NK-92 treated with Interleukin-12 subunit alpha and Interleukin-12 subunit beta, amount 100 ng/mL, for 24 hours (cell line): ENCODE data around the gene DLEC1.

Experiments
- DNase-seq: peaks from one replicate; lab custom pipeline; 2025; lab: John Stamatoyannopoulos, UW

DLEC1 gene

DNA sequence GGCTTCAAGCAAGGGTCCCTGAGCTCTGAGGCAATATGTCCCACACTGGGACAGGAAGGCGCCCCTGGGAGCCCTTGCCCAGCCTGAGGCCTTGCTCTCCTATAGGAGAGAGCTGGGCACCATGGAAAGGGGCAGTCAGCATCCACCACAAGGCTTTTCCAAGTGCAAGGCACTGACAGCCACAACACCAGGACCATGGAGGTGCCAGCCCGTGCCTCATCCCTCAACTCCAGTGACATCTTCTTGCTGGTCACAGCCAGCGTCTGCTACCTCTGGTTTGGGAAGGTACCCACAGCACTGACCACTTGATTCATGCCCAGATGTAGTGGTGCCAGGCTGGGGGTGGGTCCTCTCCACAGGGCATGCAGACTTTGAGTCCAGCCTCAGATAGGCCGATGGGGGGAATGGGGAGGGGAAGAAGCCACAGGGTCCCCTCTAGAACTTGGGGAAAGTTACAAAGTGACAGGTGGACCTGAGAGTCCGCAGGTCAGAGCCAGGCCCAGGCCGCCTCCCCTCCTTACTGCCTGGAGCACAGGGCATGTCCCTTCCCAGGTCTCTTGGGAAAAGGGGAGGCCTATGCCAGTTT, 36.6 kb upstream of the DLEC1 start:
- DNase-seq, result no peak

DNA sequence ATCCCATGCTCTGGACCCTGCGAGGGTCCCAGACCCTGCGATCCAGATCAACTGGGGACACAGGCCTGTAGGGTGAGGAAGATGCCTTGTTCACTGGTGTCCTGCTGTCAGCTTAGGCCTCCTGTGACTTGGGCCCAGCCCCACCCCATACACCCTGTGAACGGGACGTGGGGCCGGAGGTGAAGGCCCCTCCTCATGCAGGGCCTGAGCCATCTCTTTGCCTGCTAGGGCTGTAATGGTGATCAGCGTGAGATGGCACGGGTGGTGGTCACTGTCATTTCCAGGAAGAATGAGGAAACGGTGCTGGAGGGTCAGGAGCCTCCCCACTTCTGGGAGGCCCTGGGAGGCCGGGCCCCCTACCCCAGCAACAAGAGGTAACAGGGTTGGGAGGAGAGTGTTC, 36.1 kb upstream of the DLEC1 start:
- no peak for DNase-seq

DNA sequence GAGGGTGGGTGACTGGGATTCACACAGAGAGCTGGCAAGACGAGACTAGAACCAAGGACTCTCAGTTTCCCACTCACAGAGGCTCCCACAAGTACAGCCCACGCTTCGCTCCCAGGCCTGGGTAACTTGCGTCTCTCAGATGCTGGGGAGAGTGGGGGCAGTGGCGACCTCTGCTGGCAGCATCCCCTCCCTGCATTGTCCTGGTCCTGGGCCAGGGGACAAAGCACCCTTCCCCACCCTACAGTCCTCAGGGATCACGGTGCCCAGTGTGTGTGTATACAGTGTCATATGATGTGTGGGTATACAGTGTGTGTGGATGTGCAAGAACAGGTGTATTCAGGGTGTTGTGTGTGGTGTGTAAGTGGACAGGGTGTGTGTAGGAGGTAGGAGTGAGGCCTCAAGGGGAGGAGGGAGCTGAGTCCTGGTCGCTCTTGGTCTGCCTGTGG, 35.6 kb upstream of the DLEC1 start:
- no peak for DNase-seq

DNA sequence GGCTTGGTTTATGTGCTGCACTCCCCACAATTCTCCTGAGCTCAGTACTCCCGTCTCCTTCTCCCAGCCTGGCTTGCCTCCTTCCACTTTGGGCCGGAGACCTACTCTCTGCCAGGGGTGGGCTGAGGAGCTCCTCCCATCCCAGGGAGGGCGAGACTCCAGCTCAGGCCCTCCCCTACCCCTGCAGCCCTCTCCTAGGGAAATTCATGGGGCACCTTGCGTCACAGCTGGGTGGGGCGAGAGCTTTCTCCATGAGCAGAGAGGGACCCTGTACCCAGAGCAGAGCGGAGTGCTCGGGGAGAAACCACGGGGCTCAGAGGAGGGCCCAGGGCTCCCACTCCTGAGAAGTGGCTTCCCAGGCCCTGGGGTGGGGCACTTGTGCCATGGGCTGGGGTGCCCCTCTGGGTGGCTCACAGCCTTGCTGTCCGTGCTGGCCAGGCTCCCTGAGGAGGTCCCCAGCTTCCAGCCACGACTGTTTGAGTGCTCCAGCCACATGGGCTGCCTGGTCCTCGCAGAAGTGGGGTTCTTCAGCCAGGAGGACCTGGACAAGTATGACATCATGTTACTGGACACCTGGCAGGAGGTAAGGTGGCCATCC, 35.1 kb upstream of the DLEC1 start:
- no peak for DNase-seq

DNA sequence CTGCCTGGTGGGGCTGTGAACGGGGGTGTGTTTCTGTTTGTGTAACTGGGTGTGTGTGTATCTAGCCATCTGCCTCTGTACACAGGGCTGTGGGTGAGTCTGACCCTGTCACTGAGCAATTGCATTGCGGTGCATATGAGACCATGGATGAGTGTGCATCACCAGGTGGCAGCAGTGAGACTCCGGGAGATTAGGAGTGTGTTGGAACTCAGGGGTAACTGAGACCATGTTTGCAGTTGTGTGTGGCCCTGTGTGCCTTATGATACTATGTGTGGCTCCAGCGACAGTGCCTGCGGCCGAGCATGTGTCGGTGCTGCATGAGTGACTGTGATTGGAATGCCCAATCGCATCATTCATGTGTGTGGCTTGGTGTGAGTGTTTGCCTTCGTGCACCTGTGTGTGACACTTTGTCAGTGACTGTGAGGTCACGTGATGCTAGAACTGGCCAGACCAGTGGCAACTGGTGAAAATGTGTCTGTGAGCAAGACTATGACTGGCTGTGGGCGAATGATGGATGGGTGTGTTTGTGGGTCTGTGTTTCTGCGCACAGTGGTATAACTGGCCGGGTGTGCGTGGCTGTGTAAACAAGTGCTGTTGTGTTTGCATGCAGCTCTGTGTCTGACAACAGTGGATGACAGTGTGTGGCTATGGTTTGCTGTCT, 34.5 kb upstream of the DLEC1 start:
- DNase-seq, result no peak

DNA sequence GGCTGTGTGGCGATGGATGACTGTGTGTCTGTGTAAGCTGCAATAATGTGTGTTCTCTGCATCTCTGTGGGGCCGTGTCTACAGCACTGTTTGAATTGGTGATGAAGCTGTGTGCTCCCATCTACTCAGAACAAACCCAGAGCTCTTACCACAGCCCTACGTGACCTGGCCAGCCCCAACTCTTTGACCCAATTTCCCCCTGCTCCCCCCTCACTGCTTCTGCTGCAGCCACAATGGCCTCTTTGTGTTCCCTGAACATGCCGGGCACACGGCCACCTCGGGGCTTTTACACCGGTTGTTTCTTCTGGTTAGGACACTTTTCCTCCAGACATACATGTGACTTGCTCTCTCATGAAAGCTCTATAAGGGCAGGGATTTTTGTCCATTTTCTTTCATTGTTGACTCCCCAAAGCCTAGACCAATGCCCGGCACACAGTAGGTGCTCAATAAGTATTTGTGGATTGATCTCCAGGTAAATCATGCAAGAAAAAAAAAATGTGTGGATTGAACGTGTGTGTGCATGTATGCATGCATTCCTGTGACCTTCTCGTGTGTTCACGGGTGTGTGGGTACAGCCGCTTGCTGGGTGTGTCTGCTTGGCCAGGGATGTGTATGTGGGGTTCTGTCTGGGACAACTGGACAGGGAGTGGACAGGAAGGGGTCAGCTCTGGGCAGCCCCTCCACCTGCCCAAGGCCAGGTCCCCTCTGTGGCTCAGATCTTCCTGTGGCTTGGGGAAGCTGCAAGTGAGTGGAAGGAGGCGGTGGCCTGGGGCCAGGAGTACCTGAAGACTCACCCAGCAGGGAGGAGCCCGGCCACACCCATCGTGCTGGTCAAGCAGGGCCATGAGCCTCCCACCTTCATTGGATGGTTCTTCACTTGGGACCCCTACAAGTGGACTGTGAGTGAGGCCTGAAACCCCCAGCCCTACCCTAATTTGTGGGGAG, 33.7 kb upstream of the DLEC1 start:
- DNase-seq, result no peak

DNA sequence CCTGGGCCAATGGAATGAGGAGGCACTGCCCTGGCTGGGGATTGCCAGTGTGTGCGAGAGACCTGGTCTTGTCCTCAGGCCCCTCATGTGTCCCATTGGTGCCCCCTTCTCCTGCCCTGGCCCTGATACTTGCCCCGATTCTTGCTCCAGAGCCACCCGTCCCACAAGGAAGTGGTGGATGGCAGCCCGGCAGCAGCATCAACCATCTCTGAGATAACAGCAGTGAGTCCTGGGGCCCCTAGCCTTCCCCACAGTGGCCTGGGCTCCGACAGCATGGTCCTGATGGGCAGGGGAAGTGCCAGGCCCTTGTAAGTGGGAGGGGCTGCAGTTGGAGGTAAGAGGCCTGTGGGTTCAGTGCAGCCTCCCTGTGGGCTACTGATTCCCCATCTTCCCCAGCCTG, 33.0 kb upstream of the DLEC1 start:
- DNase-seq, result no peak

DNA sequence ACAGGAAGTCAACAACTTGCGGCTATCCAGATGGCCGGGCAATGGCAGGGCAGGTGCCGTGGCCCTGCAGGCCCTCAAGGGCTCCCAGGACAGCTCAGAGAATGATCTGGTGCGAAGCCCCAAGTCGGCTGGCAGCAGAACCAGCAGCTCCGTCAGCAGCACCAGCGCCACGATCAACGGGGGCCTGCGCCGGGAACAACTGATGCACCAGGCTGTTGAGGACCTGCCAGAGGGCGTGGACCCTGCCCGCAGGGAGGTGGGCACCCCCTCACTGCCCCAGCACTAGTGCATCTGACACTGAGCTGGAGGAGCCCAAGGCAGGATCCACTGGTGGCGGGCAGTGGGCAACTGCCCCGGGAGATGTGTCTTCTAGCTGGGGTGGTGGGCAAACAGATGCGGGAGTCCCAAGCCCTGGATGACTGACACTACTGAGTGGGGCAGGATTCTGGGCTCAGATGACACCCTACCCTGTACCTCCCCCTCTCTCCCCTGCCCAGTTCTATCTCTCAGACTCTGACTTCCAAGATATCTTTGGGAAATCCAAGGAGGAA, 32.5 kb upstream of the DLEC1 start:
- no peak for DNase-seq

DNA sequence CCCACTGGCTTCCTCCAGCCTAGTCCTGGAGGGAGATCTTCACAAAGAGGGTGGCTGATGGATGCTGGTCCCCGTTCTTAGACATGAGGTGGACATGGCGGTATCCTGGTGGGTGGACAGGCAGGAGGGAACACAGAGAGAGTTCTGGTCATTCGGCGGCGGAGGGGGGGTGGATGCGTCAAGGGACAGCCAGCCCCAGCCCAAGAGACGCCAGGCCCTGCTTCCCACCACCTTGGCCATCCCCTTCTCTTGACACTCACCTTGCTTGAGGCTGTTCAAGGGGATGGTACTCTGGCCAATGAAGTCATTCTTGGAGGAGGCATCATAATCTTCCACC, 31.3 kb upstream of the DLEC1 start:
- no peak for DNase-seq

DNA sequence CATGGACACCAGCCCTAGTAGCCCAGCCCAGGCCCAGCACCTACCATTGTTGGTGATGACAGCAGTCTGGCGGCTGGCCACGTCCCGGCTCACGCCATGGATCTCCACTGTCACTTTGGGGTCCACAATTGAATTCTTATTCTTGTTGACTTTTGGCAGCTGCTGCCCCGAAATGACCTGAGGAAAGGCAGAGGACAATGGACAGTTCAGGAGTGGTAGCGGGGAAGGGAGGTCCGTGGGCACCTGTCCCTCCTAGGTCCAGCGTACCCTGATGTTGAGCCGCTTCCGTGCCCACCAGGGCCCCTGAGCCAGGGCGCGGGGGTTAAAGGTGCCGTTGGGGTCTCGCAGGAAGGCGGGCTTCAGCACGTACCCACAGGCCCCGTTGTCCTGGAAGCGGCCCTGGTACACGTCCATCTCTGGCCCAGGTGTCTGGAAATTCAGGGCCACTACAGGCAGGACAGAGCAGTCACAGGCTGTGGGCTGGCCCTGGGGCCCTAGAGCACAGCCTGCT, 30.8 kb upstream of the DLEC1 start:
- no peak for DNase-seq

DNA sequence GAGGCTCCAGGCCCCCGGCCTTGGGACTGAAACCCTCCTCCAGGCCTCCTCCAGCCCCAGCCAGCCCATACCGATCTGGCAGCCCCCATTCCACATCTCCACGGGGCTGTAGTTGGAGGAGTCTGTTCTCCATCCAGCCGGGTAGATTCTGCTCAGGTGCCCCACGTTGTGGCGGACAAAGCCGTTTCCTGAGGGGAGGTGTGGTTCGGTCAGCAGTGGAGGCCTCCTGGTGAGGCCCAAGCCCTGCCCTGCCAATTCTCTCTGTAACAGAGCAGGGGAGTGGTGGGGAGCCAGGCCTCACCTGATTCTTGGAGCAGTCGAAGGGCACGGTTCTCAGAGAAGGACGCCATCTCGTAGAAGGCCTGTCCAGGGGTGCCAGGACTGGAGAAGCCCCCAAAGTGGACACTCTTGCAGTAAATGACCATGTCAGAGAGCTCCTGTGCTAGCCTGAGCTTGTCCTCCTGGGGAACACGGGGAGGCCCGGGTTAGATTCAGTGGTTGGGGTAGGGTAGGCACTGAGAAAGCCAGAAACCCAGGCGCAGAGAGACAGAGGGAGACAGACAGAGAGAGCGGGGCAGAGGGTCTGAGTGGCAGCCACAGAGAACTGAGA, 29.9 kb upstream of the DLEC1 start:
- DNase-seq, result no peak

DNA sequence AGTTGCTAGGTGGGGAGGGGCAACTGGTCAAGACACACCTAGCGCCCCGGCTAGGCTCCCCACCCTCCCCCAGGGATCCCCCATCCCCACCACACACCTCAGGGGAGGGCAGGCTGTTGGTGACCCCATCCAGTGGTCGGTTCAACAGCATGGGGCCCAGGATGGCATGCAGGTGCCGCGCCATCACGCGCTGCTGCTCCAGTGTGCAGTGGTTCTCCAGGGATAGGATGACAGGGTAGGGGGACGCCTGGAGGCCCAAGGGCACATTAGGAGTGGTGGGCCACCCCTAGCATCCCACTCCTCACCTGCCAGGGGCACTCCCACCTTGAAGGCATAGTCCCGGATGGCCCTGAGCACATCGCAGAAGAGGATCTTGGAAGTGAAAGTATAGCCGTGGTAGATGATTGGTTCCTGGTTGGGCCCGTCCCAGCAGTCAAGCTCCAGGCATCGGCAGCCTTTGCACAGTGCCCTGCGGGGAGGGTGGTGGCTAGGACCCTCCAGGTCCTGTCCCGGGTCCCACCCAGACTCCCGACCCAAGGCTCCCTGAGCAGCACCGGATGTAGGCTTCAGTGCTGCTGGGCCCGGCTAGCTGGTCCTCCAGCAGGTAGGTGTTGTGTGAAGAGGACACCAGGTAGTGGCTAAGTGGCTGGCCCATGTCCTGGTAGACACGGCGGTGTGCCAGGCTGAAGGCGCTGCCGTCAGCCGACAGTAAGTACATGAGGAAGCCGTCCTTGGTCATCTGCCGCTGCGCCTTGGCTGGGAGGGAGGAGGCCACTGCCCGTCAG, 29.0 kb upstream of the DLEC1 start:
- no peak for DNase-seq

DNA sequence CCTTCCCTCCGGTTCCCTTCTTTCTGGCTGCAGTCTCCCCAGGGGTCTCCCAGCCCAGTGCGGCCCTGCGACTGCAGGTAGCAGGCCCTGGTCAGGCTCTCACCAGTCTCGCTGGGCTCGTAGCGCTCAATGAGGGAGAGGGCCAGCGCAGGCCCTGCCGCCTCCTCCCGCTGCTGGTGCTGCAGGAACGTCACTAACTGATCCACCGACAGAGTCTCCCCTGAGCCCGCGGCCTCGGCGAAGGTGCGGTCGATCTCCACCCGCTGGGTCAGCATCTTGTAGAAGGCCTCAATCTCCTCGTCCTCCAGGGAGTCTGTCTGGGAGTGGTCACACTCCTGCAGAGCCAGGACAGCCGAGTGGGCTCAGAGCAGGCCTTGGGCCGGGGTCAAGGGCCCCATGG, 27.9 kb upstream of the DLEC1 start:
- DNase-seq, result no peak

DNA sequence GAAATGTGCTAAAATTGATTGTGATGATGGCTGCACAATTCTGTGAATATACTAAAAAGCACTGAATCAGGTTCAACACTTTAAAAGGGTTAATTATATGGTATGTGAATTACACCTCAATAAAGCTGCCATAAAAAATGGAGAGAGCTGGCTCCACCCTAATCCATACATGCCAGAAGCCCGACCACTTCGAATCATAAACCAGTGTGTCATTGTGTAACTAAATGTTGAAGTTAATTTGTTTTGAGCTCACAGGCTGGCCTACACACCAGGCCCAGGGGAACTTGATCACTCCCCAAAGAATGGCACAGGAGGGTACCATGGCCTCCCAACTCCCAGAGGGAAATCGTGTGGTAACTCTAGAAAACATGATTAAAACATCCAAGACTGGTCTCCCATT, 23.5 kb upstream of the DLEC1 start:
- no peak for DNase-seq

DNA sequence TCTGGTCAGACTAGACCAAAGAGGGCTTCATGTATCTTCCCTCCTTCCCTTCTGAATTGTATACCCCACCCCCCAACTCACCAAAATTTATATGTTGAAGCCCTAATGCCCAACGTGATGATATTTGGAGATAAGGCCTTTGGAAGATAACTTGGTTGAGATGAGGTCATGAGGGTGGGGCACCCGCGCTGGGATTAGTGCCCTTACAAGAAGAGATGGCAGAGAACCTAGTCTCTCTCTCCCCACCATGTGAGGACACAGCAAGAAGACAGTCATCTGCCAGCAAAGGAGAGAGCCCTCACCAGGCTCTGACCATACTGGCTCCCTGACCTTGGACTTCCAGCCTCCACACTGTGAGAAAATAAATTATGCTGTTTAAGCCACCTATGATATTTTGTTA, 23.0 kb upstream of the DLEC1 start:
- DNase-seq, result no peak

DNA sequence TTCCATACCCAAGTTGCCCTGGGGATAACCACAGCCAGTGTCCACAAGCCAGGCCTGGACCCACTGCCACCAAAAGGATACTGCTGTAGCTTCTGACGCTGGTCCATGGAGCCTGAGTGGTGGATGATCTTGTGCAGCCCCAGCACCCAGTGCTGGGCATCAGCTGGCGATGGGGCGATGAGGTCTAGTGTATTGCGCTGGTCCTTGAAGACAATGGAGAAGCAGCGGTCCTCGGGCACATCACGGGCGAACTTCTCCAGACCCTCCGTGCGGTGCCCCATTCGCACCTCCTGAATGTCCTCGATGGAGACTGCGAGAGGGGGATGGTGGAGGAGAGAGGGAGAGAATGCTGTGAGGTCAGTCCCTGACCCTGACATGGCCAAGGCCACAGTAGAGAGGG, 22.6 kb upstream of the DLEC1 start:
- no peak for DNase-seq

DNA sequence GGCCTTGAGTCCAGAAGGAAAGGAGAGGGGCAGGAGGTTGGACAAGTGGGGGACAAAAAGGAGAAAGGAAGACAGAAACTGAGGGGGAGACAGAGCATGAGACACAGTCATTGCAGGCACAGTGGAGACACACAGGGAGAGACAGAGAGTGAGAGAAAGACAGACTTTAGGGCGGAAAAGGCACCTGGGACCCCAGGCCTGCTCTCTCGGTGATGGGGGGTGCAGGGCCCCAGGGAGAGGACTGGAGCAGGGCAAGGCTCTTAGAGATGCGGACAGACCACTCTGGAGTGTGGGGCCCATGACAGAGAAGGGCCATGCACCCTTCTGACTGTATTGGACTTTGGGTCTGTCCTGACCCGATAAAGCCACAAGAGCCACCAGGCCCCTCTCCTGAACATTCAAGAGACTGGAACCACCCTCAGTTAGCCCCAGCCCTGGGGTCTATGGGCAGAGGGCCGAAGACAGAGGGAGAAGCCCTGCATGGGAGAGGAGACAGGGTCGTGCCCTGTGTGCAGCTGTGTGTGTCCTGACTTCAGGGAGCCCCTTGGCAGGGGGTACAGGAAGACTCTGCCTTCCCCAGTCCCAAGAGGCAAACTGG, 22.1 kb upstream of the DLEC1 start:
- no peak for DNase-seq

DNA sequence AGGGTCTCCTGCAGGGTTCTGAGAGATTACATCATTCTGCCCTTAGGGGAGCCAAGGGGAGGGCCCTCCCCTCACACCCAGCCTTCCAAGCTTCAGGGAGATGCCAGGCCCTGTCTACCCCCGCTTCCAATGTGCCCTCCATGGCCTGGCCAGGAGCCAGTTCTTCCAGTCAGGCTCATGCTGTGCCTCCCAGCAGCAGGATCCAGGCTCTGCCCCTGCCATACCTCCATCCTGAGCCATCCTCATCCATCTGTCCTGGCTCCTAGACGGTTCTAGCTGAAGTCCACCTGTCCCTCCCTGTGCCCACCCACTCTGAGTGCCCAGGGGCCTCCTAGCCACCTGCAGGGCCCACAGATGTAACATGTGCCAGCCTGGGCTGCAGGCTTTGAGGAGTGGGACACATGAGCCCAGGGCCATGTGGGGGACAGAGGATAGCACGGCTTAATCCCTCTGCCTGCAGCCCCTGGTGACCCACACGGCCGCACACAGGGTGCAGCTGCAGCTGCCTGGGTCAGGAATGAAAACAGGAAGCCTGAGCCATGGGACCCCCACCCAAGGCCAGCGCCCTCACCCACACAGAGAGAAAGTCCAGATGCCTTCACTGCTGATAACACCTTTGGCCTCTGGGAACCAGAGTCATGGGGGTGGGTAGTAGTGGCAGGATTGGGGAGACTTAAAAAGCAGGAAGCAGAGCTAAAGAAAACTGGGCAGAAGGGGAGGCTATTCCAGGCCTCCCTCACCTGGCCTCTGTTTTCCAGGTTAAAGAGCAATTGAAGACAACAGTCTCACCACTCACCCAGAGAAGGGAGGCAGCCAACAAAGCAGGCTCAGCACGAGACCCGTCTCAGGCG, 21.3 kb upstream of the DLEC1 start:
- no peak for DNase-seq
